AG04449 (cell line): ENCODE data around the gene DZIP1.
"Not testable (repeated sequence)": the region's sequence is repeated elsewhere in the genome, so short reads cannot be mapped to it uniquely, and the experiment has no call there.

Experiments used
- CTCF ChIA-PET: fragments of 350-600 bp; formaldehyde crosslinking; extraction: SDS; loops from one replicate; lab custom pipeline; 2021; ENCODE audit warnings: antibody characterized with exemption; lab: Yijun Ruan, JAX
- POLR2A ChIA-PET: fragments of 400-600, 350-600 bp; formaldehyde crosslinking; extraction: SDS; loops from one replicate; lab custom pipeline; 2020; ENCODE audit warnings: antibody characterized with exemption, inconsistent platforms; lab: Yijun Ruan, JAX
- DNase-seq: peaks from one replicate; pipeline ENCODE4 v3.0.0-alpha.2; 2010; ENCODE audit warnings: low read depth, low spot score
- H3K4me3 ChIP-seq: 2 replicates; pipeline ENCODE4 v1.5.1; 2011; ENCODE audit warnings: low read depth, mild to moderate bottlenecking, control low read depth, low read length
- TF ChIP-seq, protein P1 (sequence below): IDR thresholded peaks from one replicate; pipeline ENCODE4 v1.5.1; 2011; ENCODE audit warnings: mild to moderate bottlenecking, moderate library complexity, low read length, control low read depth, inconsistent platforms; ENCODE audit not compliant: insufficient read depth; ENCODE audit errors: missing control alignments

The DZIP1 gene, protein sequence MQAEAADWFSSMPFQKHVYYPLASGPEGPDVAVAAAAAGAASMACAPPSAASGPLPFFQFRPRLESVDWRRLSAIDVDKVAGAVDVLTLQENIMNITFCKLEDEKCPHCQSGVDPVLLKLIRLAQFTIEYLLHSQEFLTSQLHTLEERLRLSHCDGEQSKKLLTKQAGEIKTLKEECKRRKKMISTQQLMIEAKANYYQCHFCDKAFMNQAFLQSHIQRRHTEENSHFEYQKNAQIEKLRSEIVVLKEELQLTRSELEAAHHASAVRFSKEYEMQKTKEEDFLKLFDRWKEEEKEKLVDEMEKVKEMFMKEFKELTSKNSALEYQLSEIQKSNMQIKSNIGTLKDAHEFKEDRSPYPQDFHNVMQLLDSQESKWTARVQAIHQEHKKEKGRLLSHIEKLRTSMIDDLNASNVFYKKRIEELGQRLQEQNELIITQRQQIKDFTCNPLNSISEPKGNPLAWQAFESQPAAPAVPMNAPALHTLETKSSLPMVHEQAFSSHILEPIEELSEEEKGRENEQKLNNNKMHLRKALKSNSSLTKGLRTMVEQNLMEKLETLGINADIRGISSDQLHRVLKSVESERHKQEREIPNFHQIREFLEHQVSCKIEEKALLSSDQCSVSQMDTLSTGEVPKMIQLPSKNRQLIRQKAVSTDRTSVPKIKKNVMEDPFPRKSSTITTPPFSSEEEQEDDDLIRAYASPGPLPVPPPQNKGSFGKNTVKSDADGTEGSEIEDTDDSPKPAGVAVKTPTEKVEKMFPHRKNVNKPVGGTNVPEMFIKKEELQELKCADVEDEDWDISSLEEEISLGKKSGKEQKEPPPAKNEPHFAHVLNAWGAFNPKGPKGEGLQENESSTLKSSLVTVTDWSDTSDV

DNA sequence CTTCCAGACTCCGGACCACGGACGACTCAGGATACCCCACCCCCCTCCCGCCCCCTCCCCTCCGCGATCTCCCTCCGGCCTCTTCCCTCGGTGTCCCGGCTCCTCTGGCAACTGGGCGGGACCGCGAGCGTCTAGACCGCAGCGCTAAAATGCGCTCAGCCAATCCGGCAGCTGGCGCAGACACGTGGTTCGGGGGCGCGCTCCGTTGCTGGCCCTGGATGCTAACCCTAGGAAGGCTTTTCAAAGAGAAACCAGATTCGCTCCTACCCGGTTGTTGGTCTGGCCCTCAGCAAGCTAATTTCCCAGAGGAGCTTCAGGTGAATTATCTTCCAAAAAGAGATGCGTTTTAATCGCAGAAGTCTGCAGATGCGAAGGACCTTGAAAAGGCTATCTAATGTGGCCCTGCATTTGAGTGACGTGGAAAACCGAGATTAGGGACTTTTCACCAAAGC is at the start of gene DZIP1:
DZIP1 (minus strand) TSS at position 106 of the 452 bp plus-strand sequence. CDS start 2,677 bp downstream, outside the sequence.
- TF ChIP-seq, protein P1, sequence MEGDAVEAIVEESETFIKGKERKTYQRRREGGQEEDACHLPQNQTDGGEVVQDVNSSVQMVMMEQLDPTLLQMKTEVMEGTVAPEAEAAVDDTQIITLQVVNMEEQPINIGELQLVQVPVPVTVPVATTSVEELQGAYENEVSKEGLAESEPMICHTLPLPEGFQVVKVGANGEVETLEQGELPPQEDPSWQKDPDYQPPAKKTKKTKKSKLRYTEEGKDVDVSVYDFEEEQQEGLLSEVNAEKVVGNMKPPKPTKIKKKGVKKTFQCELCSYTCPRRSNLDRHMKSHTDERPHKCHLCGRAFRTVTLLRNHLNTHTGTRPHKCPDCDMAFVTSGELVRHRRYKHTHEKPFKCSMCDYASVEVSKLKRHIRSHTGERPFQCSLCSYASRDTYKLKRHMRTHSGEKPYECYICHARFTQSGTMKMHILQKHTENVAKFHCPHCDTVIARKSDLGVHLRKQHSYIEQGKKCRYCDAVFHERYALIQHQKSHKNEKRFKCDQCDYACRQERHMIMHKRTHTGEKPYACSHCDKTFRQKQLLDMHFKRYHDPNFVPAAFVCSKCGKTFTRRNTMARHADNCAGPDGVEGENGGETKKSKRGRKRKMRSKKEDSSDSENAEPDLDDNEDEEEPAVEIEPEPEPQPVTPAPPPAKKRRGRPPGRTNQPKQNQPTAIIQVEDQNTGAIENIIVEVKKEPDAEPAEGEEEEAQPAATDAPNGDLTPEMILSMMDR = no peak
- ChIA-PET CTCF (interaction anchor here (0.7 to 4.4 kb wide), 7 partner anchors 11 to 190 kb away, joined by 3 to 25 read pairs (median 4); no protein-coding TSS in a partner anchor), POLR2A (interaction anchor here (0.9 to 3.5 kb wide), 2 partner anchors 17 to 32 kb away, joined by 4 to 13 read pairs; partner anchors contain the start of gene DNAJC3)
- DNase-seq = no peak
- peak within 1 kb of the TSS; percentile 70 for H3K4me3 ChIP-seq

DNA sequence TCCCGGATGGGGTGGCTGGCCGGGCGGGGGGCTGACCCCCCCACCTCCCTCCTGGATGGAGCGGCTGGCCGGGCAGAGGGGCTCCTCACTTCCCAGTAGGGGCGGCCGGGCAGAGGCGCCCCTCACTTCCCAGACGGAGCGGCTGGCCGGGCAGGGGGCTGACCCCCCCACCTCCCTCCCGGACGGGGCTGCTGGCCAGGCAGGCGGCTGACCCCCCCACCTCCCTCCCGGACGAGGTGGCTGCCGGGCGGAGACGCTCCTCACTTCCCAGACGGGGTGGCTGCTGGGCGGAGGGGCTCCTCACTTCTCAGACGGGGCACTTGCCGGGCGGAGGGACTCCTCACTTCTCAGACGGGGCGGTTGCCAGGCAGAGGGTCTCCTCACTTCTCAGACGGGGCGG is 46.5 kb upstream of the DZIP1 start:
- POLR2A ChIA-PET, CTCF ChIA-PET, DNase-seq, H3K4me3 ChIP-seq: not testable (repeated sequence)

DNA sequence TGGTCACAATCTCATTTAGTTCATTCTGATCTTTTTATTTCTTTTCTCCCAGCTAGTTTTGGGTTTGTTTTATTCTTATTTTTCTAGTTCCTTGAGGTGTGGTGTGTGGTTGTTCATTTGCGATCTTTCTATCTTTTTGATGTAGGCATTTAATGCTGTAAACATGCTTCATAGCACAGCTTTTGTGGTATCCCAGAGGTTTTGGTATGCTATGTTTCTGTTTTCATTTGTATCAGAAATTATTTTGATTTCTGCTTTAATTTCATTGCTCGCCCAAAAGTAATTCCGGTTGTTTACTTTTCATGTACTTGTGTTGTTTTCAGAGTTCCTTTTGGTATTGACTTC is 45.0 kb upstream of the DZIP1 start:
- CTCF ChIA-PET = interaction anchor here (1.2 kb wide), 1 partner anchor 144 kb away, joined by 3 read pairs; no protein-coding TSS in a partner anchor
- H3K4me3 ChIP-seq = no peak overlapping the region
- POLR2A ChIA-PET = interaction anchor here (1.1 kb wide), 1 partner anchor 13 kb away, joined by 4 read pairs; the partner anchor contains the start of gene DNAJC3
- no peak for DNase-seq
- TF ChIP-seq, protein P1 = no peak

DNA sequence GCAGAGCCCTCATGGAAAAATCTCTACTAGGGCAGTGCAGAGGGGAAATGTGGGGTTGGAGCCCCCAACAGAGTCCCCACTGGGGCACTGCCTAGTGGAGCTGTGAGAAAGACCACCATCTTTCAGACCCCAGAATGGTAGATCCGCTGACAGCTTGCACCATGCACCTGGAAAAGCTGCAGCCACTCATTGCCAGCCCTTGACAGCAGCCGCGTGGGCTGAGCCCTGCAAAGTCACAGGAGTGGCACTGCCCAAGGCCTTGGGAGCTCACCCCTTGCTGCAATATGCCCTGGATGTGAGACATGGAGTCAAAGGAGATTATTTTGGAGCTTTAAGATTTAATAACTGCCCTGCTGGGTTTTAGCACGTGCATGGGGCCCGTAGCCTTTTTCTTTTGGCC is 40.5 kb upstream of the DZIP1 start:
- POLR2A ChIA-PET, H3K4me3 ChIP-seq, DNase-seq: not testable (repeated sequence)
- CTCF ChIA-PET = interaction anchor here (0.7 to 1.1 kb wide), 4 partner anchors 8 to 140 kb away, joined by 3 read pairs; partner anchors contain the start of gene DNAJC3

DNA sequence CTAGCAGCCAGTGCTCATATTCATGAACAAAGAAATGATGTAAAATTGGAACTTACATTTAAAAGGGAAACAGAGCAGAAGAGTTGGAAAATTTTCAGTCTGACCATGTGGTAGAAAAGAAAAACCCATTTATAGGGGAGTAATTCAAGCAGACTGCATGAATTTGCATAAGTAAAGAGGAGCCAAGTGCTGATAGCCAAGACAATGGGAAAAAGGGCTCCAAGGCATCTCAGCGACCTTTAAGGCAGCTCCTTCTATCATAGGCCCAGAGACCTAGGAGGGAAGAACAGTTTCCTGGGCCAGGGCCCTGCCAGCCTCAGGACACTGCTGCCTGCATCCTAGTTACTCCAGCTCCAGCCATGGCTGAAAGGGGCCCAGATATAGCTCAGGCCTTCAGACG is 39.9 kb upstream of the DZIP1 start:
- DNase-seq = no peak
- ChIA-PET POLR2A (no interaction called here), CTCF (interaction anchor here (0.7 to 1.1 kb wide), 4 partner anchors 8 to 141 kb away, joined by 3 read pairs; partner anchors contain the start of gene DNAJC3)
- no peak overlapping the region for H3K4me3 ChIP-seq
- TF ChIP-seq, protein P1 = no peak

DNA sequence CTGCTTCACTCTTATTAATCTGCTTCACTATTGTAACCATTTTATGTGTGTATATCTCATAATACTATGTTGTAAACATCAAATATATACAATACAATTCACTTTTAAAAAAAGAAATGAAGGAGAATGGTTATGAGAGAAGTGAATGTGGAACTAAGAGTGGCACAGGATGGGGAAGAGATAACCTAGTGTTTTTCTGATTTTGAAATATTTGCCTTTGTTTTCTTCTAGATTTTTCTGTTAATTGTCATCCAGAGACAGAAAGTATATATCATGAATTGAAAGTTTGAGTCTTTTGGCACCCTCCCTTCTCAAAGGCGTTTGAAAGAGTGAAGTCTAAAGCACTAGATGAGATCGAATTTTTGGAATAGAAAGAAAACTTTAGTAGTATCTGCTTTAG is 35.2 kb upstream of the DZIP1 start:
- CTCF ChIA-PET = no interaction called here
- POLR2A ChIA-PET = no interaction called here
- H3K4me3 ChIP-seq = no peak overlapping the region
- TF ChIP-seq, protein P1 = no peak
- DNase-seq = no peak
